GM12878 (cell line): Measurements from ENCODE around the gene GSE1. TPM values are rescaled to one million over a fixed set of nuclear protein-coding genes. Genes with fewer than 3 reads are reported as not detected.

ENCODE experiments used
- ATAC-seq: fragments of 200-7000 bp; cut with Tn5 transposase; 3 replicates; pipeline ENCODE4 v1.9.1; 2020; ENCODE audit warnings: mild to moderate bottlenecking, moderate library complexity
- BruUV-seq: library from RNA; stranded (reverse); fragments of 400-500 nt; replicated peaks from 2 replicates; lab custom pipeline; 2021; lab: Mats Ljungman, UMichigan
- CTCF ChIA-PET: fragments of 300-600 bp; sonication (Branson Sonifier 250); formaldehyde crosslinking; extraction: SDS; loops from one replicate; lab custom pipeline; 2021; ENCODE audit warnings: inconsistent platforms; lab: Yijun Ruan, JAX
- POLR2A ChIA-PET: fragments of 350-600 bp; formaldehyde crosslinking; extraction: SDS; loops from one replicate; lab custom pipeline; 2021; ENCODE audit warnings: inconsistent platforms; lab: Charles Lee
- RAD21 ChIA-PET: fragments of 300-600 bp; sonication (Branson Sonifier 250); formaldehyde crosslinking; loops from one replicate; lab custom pipeline; 2023; ENCODE audit warnings: antibody characterized with exemption; ENCODE audit not compliant: unreplicated experiment; lab: Charles Lee
- SMC1A ChIA-PET: fragments of 300-600 bp; sonication (Branson Sonifier 250); formaldehyde crosslinking; loops from one replicate; lab custom pipeline; 2023; ENCODE audit not compliant: unreplicated experiment, uncharacterized antibody; lab: Charles Lee
- DNase-seq: peaks from one replicate; pipeline ENCODE4 v3.0.0-alpha.2; 2011; ENCODE audit warnings: low read depth, low spot score
- FAIRE-seq: peaks from 3 replicates; lab custom pipeline; 2011; peaks lifted over from hg19 to GRCh38; lab: Jason Lieb, UNC
- H2AFZ ChIP-seq: 2 replicates; pipeline ENCODE4 v1.6.0; 2011; ENCODE audit warnings: low read depth, low read length, control low read depth; ENCODE audit not compliant: control insufficient read depth
- H3K27ac ChIP-seq: 2 replicates; pipeline ENCODE4 v1.5.1; 2011; ENCODE audit warnings: control low read depth; ENCODE audit not compliant: control insufficient read depth, insufficient read depth
- H3K27me3 ChIP-seq, 2 experiments: replicated peaks in 1 of 2; 2 replicates each; pipeline versions ENCODE4 v1.6.0 to v1.6.1; 2011; ENCODE audit warnings: low read length in 1 of 2; ENCODE audit not compliant: control insufficient read depth in 2 of 2, insufficient read depth in 2 of 2
- H3K36me3 ChIP-seq, 2 experiments: 2 replicates each; pipeline ENCODE4 v1.5.1; 2011; ENCODE audit warnings: low read length in 1 of 2; ENCODE audit not compliant: control insufficient read depth in 2 of 2, insufficient read depth in 2 of 2
- H3K4me1 ChIP-seq: 2 replicates; pipeline ENCODE4 v1.6.1; 2011; ENCODE audit warnings: mild to moderate bottlenecking, low read length, moderate library complexity, mixed read lengths; ENCODE audit not compliant: control insufficient read depth, insufficient read depth
- H3K4me2 ChIP-seq: 2 replicates; pipeline ENCODE4 v1.6.0; 2011; ENCODE audit warnings: control low read depth; ENCODE audit not compliant: control insufficient read depth, insufficient read depth
- H3K4me3 ChIP-seq: fragments of 200-600 bp; sonication (generic); 2 replicates; pipeline ENCODE4 v1.5.1; 2016
- H3K79me2 ChIP-seq: 2 replicates; pipeline ENCODE4 v1.6.0; 2011; ENCODE audit warnings: low read length; ENCODE audit not compliant: control insufficient read depth, insufficient read depth
- H3K9ac ChIP-seq: 2 replicates; pipeline ENCODE4 v1.8.0; 2011; ENCODE audit warnings: low read length, control low read depth, mixed read lengths; ENCODE audit not compliant: control insufficient read depth, insufficient read depth
- H3K9me3 ChIP-seq: replicated peaks from 3 replicates; pipeline ENCODE4 v1.5.1; 2011; ENCODE audit warnings: mild to moderate bottlenecking, low read length; ENCODE audit not compliant: control insufficient read depth, insufficient read depth
- H4K20me1 ChIP-seq: 2 replicates; pipeline ENCODE4 v1.6.0; 2011; ENCODE audit not compliant: control insufficient read depth, insufficient read depth
- CEBPB ChIP-seq, 2 experiments: fragments of 150-350 bp in 1 of 2; IDR thresholded peaks; 2 replicates each; pipeline ENCODE4 v1.6.1; 2012 to 2014; ENCODE audit warnings: low read depth in 2 of 2, low read length in 2 of 2, borderline replicate concordance in 1 of 2, inconsistent platforms in 1 of 2
- ETV6 ChIP-seq, 2 experiments: fragments of 450-650 bp in 1 of 2; IDR thresholded peaks in 1 of 2; conservative IDR thresholded peaks in 1 of 2; 2 replicates each; pipeline ENCODE4 v1.6.1; 2014; ENCODE audit warnings: antibody characterized with exemption in 1 of 2, borderline replicate concordance in 1 of 2, low read depth in 1 of 2, mild to moderate bottlenecking in 1 of 2, moderate library complexity in 1 of 2
- EZH2 ChIP-seq: IDR thresholded peaks from 2 replicates; pipeline ENCODE4 v1.6.1; 2012; ENCODE audit warnings: low read depth, mild to moderate bottlenecking, control low read depth, inconsistent platforms, low read length, borderline replicate concordance; ENCODE audit not compliant: control insufficient read depth
- FOXK2 ChIP-seq: fragments of 450-650 bp; IDR thresholded peaks from 2 replicates; pipeline ENCODE4 v1.6.1; 2017; ENCODE audit warnings: mild to moderate bottlenecking, moderate library complexity
- IRF4 ChIP-seq: IDR thresholded peaks from 2 replicates; pipeline ENCODE4 v1.6.1; 2011; ENCODE audit warnings: low read depth, low read length
- KAT2A ChIP-seq: conservative IDR thresholded peaks from 2 replicates; pipeline ENCODE4 v1.6.1; 2011; ENCODE audit warnings: low read depth, low read length; ENCODE audit not compliant: control insufficient read depth
- MYB ChIP-seq: fragments of 150-350 bp; IDR thresholded peaks from 2 replicates; pipeline ENCODE4 v1.6.1; 2014; ENCODE audit warnings: mild to moderate bottlenecking, low read depth, low read length, borderline replicate concordance
- NRF1 ChIP-seq: conservative IDR thresholded peaks from 2 replicates; pipeline ENCODE4 v1.6.1; 2011; ENCODE audit warnings: mild to moderate bottlenecking, low read depth, low read length, improper control_type of control experiment
- SIN3A ChIP-seq: IDR thresholded peaks from 2 replicates; pipeline ENCODE4 v1.6.1; 2012; ENCODE audit warnings: low read depth, low read length, improper control_type of control experiment
- SMAD5 ChIP-seq: IDR thresholded peaks from 2 replicates; pipeline ENCODE4 v1.6.1; 2016; ENCODE audit warnings: antibody characterized with exemption, low read depth
- SREBF2 ChIP-seq: IDR thresholded peaks from 2 replicates; pipeline ENCODE4 v1.6.1; 2012; ENCODE audit warnings: mild to moderate bottlenecking, low read length
- STAT3 ChIP-seq: IDR thresholded peaks from 2 replicates; pipeline ENCODE4 v1.6.1; 2011; ENCODE audit warnings: low read depth, low read length, improper control_type of control experiment
- TCF3 ChIP-seq: IDR thresholded peaks from 2 replicates; pipeline ENCODE4 v1.6.1; 2012; ENCODE audit warnings: low read depth, mild to moderate bottlenecking, low read length, borderline replicate concordance; ENCODE audit not compliant: insufficient read depth
- WGBS: methylation state at CpG from one replicate; pipeline ENCODE4 v1.1.6; 2016; ENCODE audit warnings: low lambda C conversion rate; ENCODE audit not compliant: insufficient replicate concordance, insufficient coverage; ENCODE audit errors: missing lambda C conversion rate; 5-methylcytosine and 5-hydroxymethylcytosine counted together
- in situ Hi-C: fragments of 300-500 bp; cut with MboI; formaldehyde crosslinking; loops from 9 replicates; pipeline ENCODE4 v1.14.3; 2018; ENCODE audit warnings: mixed read lengths
- intact Hi-C: fragments of 100-400 bp; cut with micrococcal nuclease; formaldehyde crosslinking; loops from one replicate; pipeline ENCODE4 v1.14.2; 2022; ENCODE audit not compliant: unreplicated experiment
- polyA plus RNA-seq, 11 experiments: library from polyadenylated mRNA; depleted of rRNA in 4 of 11; unstranded in 6 of 11; stranded (reverse) in 5 of 11; fragments of >200 nt; fragmentation: Nextera tagmentation in 4 of 11; fragmentation: Illumina TruSeq in 1 of 11; extraction: Ambion mirVana in 4 of 11; extraction: Trizol in 1 of 11; gene quantifications; 1 replicate in 1 of 11; 2 replicates in 10 of 11; pipeline versions ENCODE4 v1.2.1 to v1.2.3, GENCODE V29; 2011 to 2016; ENCODE audit warnings: inconsistent platforms in 2 of 11, missing spikeins in 2 of 11, low read depth in 1 of 11
- total RNA-seq, 4 experiments: library from RNA; depleted of rRNA in 3 of 4; stranded (reverse); fragments of >200 nt in 3 of 4; fragmentation: Illumina TruSeq in 1 of 4; extraction: Trizol in 1 of 4; gene quantifications; 2 replicates each; pipeline versions ENCODE4 v1.2.1 to v1.2.3, GENCODE V29; 2013 to 2021
- TF ChIP-seq, protein P1 (sequence below): IDR thresholded peaks from 2 replicates; pipeline ENCODE4 v1.6.1; 2012; ENCODE audit warnings: improper control_type of control experiment, low read depth, low read length; ENCODE audit not compliant: insufficient replicate concordance
- TF ChIP-seq, protein P2 (sequence below): fragments of 450-650 bp; IDR thresholded peaks from 2 replicates; pipeline ENCODE4 v1.6.1; 2016; ENCODE audit warnings: mild to moderate bottlenecking

GSE1 gene
- total and polyA plus RNA-seq, 10 of the 15 experiments (the other 5 are each of a cell fraction or from before 2014, with no cell fraction given) = 4.6 to 58.7 (median 18.2) TPM

DNA sequence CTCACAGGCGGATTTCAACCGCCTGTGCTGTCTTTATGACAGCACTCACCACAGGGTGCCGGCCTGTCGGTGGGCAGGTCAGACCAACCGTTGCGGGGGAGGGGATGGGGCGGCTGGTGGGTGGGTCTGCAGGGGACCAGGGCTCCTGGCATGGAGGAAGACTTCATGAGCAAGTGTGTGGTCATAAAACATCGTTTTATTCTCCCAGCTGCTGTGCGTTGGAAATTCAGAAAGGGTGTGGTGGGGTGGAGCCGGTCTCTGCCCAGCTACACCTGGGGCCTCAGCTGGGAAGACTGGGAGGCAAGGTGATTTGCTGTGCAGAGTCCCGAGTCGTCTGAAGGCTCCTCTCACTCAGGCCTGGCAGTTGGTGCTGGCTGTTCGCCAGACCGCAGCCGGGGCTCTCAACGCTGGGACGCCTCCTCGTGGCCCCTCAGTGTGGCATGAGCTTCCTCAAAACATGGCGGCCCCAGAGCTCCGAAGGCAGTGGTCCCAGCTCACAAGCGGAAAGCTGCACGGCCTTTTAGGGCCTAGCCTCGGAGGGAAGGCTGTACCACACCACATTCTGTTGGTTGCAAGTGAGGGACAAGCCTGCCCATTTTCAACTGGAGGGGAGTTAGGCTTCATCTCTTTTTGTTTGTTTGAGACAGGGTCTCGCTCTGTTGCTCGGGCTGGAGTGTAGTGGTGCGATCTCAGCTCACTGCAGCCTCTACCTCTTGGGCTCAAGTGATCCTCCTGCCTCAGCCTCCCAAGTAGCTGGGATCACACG is 45.8 kb upstream of the GSE1 start (continued):
- TF ChIP-seq SIN3A = no peak
- no peak for TF ChIP-seq SREBF2
- no peak for TF ChIP-seq EZH2

DNA sequence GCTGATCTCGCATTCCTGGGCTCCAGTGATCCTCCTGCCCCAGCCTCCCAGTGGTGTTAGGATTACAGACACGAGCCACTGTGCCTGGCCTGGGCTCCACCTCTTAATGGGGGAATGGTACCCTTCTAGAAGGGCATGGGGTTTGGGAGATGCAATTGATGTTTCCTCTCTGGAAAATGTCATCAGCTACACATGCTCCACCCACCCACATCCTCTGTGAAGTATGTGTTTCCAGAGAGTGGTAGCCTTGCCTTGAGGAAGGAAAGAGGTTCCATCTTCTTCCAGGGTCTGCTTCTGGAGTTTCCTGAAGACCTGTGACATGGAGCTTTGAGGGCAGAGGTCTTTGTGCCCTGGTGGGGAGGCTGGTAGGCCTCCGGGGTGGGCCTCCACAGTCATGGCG is 45.2 kb upstream of the GSE1 start:
- H3K4me2 ChIP-seq = no peak overlapping the region
- CTCF ChIA-PET = interaction anchor here (0.7 to 3.3 kb wide), 5 partner anchors 9 to 77 kb away, joined by 3 to 47 read pairs (median 14); partner anchors contain the start of gene GSE1
- 99% methylated on average over 4 of the region's 4 CpGs for WGBS
- H3K4me3 ChIP-seq = no peak overlapping the region
- intact Hi-C loops (no loop called here), in situ Hi-C loops (loop anchor here (25.0 kb wide), 1 partner anchor 956 kb away; the partner anchor contains the start of gene COTL1)
- RAD21 ChIA-PET = interaction anchor here (1.7 to 3.6 kb wide), 5 partner anchors 10 to 48 kb away, joined by 5 to 85 read pairs (median 15); no protein-coding TSS in a partner anchor
- no peak overlapping the region for H3K27ac ChIP-seq
- SMC1A ChIA-PET = interaction anchor here (0.7 to 6.1 kb wide), 4 partner anchors 10 to 49 kb away, joined by 3 to 73 read pairs (median 22); no protein-coding TSS in a partner anchor
- FAIRE-seq (no peak), ATAC-seq (no peak), DNase-seq (no peak)
- POLR2A ChIA-PET = interaction anchor here (0.9 to 4.5 kb wide), 4 partner anchors 10 to 48 kb away, joined by 3 to 53 read pairs (median 26); partner anchors contain the start of gene GSE1
- H3K4me1 ChIP-seq = peaks cover 57% of the 10 kb centered on the region
- no peaks in the 10 kb centered on the region for H3K9me3 ChIP-seq
- H3K9ac ChIP-seq = no peak overlapping the region
- H2AFZ ChIP-seq = no peak overlapping the region
- no peaks in the 10 kb centered on the region for H3K27me3 ChIP-seq
- no TSS peak for BruUV-seq
- H4K20me1 ChIP-seq = peaks cover 8% of the 10 kb centered on the region
- peaks cover 0 to 5% of the 10 kb centered on the region in 2 experiments; a peak in 3 of 4 replicates for H3K36me3 ChIP-seq
- H3K79me2 ChIP-seq = peaks cover 75% of the 10 kb centered on the region
- no peak for TF ChIP-seq ETV6 (conservative IDR thresholded peaks at IDR 0.05 in 1 of 2, IDR thresholded peaks at IDR 0.05 in 1 of 2; ENCODE audit: borderline replicate concordance in 1 of 2, low read depth in 1 of 2)
- TF ChIP-seq IRF4 = no peak
- no peak for TF ChIP-seq MYB
- no peak for TF ChIP-seq NRF1
- TF ChIP-seq SMAD5 = no peak
- TF ChIP-seq CEBPB (IDR thresholded peaks at IDR 0.05; ENCODE audit: borderline replicate concordance in 1 of 2, low read depth in 2 of 2, low read length in 2 of 2) = no peak
- TF ChIP-seq, protein P1, sequence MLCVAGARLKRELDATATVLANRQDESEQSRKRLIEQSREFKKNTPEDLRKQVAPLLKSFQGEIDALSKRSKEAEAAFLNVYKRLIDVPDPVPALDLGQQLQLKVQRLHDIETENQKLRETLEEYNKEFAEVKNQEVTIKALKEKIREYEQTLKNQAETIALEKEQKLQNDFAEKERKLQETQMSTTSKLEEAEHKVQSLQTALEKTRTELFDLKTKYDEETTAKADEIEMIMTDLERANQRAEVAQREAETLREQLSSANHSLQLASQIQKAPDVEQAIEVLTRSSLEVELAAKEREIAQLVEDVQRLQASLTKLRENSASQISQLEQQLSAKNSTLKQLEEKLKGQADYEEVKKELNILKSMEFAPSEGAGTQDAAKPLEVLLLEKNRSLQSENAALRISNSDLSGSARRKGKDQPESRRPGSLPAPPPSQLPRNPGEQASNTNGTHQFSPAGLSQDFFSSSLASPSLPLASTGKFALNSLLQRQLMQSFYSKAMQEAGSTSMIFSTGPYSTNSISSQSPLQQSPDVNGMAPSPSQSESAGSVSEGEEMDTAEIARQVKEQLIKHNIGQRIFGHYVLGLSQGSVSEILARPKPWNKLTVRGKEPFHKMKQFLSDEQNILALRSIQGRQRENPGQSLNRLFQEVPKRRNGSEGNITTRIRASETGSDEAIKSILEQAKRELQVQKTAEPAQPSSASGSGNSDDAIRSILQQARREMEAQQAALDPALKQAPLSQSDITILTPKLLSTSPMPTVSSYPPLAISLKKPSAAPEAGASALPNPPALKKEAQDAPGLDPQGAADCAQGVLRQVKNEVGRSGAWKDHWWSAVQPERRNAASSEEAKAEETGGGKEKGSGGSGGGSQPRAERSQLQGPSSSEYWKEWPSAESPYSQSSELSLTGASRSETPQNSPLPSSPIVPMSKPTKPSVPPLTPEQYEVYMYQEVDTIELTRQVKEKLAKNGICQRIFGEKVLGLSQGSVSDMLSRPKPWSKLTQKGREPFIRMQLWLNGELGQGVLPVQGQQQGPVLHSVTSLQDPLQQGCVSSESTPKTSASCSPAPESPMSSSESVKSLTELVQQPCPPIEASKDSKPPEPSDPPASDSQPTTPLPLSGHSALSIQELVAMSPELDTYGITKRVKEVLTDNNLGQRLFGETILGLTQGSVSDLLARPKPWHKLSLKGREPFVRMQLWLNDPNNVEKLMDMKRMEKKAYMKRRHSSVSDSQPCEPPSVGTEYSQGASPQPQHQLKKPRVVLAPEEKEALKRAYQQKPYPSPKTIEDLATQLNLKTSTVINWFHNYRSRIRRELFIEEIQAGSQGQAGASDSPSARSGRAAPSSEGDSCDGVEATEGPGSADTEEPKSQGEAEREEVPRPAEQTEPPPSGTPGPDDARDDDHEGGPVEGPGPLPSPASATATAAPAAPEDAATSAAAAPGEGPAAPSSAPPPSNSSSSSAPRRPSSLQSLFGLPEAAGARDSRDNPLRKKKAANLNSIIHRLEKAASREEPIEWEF = no peak
- TF ChIP-seq KAT2A = no peak
- no peak for TF ChIP-seq FOXK2
- TF ChIP-seq TCF3 = no peak
- TF ChIP-seq STAT3 = no peak
- TF ChIP-seq, protein P2, sequence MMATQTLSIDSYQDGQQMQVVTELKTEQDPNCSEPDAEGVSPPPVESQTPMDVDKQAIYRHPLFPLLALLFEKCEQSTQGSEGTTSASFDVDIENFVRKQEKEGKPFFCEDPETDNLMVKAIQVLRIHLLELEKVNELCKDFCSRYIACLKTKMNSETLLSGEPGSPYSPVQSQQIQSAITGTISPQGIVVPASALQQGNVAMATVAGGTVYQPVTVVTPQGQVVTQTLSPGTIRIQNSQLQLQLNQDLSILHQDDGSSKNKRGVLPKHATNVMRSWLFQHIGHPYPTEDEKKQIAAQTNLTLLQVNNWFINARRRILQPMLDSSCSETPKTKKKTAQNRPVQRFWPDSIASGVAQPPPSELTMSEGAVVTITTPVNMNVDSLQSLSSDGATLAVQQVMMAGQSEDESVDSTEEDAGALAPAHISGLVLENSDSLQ = no peak
